Measurements from ENCODE around the gene FAAH2.
"Not testable (repeated sequence)": the region's sequence is repeated elsewhere in the genome, so short reads cannot be mapped to it uniquely, and the experiment has no call there.

Gene FAAH2, protein sequence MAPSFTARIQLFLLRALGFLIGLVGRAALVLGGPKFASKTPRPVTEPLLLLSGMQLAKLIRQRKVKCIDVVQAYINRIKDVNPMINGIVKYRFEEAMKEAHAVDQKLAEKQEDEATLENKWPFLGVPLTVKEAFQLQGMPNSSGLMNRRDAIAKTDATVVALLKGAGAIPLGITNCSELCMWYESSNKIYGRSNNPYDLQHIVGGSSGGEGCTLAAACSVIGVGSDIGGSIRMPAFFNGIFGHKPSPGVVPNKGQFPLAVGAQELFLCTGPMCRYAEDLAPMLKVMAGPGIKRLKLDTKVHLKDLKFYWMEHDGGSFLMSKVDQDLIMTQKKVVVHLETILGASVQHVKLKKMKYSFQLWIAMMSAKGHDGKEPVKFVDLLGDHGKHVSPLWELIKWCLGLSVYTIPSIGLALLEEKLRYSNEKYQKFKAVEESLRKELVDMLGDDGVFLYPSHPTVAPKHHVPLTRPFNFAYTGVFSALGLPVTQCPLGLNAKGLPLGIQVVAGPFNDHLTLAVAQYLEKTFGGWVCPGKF

DNA sequence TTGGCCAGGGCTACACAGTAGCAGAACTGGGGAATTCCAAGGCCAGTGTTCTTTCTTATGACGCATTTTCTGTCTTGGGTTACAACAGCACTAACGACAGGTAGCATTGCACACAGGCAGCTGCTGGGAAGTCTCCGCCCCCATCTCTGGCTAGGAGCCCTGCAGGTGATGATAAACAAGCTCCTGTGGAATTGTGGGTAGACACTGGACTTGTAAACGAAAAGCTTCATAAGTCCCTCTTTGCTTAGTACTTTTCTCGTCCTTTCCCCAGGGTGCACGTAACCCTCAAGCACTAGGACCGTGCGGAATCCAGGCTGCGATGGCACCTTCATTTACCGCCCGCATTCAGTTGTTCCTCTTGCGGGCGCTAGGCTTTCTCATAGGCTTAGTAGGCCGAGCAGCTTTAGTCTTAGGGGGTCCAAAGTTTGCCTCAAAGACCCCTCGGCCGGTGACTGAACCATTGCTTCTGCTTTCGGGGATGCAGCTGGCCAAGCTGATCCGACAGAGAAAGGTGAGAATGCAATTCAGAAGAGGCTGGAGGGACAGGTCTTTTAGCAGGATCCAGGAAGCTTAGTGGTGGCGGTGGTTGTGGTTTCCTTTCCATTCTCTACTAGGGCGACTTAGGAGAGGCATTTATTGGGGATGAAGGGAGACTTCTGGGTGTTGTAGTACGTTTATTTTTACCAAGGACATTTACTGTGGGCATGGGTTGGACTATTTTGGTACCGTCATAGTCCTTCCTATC, at the start of gene FAAH2:
FAAH2 (plus strand) TSS at position 200 of the 745 bp plus-strand sequence; CDS start at position 320, 120 bp downstream.
- DNase-seq (ENCODE audit: low read depth): peak; percentile 10

DNA sequence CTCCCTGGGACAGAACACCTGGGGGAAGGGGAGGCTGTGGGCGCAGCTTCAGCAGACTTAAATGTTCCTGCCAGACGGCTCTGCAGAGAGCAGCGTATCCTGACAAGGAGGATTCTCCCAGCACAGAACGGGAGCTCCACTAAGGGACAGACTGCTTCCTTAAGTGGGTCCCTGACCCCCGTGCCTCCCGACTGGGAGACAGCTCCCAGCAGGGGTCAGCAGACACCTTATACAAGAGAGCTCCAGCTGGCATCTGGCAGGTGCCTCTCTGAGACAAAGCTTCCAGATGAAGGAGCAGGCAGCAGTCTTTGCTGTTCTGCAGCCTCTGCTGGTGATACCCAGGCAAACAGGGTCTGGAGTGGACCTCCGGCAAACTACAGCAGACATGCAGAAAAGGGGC, 44.5 kb upstream of the FAAH2 start:
- DNase-seq (ENCODE audit: low read depth): no peak

DNA sequence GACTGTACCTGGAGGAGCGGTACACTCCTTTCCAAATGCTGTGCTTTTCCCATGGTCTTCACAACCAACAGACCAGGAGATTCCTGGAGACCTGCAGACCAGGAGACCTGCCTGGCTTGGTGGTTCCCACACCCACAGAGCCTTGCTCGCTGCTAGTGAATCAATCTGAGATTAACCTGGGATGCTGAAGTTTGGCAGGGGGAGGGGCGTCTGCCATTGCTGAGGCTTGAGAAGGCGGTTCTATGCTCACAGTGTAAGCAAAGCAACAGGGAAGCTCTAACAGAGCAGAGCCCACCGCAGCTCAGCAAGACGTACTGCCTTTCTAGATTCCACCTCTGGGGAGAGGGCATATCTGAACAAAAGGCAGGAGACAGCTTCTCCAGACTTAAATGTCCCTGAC, 34.5 kb upstream of the FAAH2 start:
- DNase-seq (ENCODE audit: low read depth): no peak

DNA sequence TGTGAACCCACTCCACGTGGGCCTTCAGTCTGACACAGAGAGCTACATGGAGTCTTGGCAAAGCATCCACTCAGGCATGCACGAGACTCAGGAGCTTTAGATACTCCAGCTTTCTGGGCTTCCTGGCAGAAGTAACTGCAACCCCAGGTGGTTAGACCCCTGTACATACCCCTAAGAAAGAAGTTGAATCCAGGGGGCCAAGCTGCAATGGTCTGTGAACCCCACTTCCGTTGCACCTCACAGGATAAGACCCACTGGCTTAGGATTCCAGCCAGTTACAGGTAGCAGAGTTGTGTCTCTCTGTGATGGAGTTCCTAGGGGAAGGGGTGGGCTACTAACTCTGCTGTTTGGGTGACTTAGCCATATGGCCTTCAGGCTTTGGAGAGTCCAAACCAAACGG, 21.4 kb upstream of the FAAH2 start:
- DNase-seq (ENCODE audit: low read depth): no peak

DNA sequence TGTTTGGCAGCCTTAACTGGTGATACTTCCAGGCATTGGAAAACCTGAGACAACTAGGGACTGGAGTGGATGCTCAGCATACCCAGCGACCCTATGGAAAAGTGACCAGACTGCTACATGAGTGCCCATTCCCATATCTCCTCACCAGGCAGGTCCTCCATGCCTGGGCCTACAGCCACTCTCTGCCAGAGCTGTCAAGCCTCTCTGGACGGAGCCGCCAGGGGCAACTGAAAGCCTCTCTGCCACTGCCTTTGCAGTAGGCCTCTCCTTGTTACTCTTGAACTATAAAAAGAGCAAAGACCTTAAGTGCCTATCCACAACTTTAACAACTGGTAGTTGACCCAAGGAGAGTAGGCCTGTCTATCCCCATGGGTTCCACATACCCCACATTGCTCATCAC, 20.2 kb upstream of the FAAH2 start:
- DNase-seq (ENCODE audit: low read depth): no peak

DNA sequence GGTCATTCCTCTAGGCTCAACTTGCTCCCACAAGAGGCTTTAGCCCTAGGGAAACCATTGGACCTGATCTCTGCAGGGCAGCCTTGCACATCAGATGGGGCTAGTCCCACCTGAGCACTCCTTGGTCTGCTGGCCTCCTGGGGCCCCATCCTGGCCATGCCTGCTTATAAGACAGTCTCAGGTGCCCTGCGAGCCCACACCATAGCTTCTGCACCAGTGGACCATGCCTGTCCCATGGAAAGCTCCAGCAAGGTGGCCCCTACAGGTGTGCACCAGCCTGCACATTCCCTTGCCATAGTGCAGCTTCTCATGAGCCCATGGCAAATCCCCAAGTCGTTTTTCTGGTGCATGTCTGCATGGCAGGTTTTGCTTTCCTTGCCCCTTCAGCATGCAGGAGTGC, 19.6 kb upstream of the FAAH2 start:
- no peak for DNase-seq (ENCODE audit: low read depth)

DNA sequence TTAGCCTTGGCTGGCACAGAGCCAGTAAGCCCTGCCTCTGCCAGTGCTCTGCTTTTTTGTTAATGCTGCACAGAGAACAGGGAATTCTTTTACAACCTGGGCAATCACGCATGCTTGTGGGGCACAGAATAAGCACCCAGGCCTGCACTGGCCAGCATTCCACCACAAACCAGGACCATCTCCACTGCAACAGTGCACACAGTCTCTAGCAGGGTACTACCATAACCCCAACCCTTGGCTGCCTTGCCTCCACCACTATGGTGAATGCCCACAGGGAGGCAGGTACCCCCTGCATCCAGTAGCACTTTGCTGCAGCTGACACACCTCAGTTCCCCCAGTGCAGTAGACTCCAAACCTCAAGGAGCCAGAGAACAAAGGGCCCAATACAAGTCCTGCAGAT, 19.2 kb upstream of the FAAH2 start:
- DNase-seq (ENCODE audit: low read depth): no peak

DNA sequence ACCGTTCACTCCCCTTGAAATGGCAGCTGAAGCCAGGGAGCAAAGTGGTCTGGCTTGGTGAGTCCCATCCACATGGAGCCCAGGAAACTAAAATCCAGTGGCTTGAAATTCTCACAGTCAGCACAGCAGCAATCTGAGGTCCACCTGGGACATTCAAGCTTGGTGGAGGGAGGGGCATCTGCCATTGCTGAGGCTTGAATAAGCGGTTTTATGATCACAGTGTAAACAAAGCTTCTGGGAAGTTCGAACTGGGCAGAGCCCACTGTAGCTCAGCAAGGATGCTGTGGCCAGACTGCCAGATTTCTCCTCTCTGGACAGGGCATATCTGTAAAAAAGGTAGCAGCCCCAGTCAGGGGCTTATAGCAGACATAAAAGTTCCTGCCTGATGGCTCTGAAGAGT, 15.5 kb upstream of the FAAH2 start:
- DNase-seq (ENCODE audit: low read depth): no peak

DNA sequence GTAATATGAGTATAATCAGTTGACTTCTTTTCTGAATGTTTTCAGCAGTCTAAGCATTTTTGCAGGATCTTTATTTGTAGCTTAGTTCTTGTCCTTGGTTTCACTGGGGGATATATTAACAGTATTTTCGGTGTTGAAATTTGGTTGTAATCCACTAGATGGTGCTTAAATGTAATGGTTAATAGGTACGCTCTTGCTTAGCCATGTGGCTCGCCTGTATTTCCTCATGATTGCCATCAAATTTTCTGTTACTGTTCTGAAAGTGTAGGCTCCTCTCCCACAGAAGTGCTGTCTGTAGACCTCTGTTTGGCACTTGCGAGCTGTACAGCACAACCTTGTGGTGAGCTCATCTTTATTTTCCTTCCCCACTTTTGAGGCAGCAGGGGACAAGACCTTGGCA, 3.9 kb upstream of the FAAH2 start:
- no peak for DNase-seq (ENCODE audit: low read depth)

DNA sequence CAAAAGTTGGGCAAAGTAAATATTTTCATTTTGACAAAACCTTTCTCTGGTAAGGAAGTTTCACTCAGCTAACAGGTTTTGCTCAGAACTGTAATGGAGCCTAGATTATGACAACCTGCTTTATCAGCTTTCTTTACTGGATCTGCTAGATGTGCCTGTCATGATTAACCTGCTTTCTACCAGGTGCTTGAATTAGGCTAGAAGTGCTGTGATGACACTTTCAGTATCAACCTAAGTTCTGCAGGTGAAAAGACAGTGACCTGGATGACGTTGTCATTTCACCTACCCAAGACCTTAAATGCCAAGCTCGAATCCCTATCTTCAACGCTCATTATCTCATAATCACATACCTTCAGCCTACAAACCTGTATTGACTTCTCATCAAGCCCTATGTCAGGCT, 1.5 kb upstream of the FAAH2 start:
- DNase-seq (ENCODE audit: low read depth): no peak

DNA sequence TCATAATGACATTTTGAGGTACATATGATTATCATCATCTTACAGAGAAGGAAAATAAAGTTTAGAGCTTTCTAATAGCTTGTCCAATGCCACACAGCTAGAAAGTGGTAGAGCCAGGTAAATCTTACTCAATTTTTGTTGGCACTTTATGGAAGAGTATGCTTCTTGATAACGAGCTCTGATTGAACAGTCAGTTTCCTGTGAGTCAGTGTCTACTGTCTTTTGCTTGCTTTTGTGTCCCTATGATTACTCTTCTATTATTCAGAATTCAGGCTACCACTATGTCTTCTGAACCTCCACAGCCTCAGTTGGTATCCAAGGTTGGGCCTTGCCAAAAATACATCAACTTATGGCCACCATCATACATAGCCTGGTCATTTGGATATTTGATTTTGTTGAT, 2.6 kb downstream of the FAAH2 start:
- no peak for DNase-seq (ENCODE audit: low read depth)

DNA sequence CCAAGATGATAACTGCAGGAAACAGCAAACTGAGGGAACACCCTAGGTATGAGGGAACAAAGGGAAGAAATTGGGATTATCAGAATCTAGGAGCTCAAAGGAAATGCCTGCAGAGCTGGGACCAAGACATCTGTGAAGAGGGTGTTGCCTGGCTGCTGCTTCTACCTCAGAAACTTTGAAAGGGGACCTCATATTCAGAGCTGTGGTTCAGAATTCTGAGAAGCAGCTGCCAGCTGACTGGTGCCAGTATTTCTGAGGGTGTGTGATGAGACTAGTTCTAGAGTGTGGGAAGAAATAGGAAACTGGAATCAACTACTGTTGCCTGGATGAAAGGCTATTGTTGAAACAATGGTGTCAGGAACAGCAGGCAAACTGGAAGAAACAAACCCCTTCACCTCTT, 8.5 kb downstream of the FAAH2 start:
- no peak for DNase-seq (ENCODE audit: low read depth)

DNA sequence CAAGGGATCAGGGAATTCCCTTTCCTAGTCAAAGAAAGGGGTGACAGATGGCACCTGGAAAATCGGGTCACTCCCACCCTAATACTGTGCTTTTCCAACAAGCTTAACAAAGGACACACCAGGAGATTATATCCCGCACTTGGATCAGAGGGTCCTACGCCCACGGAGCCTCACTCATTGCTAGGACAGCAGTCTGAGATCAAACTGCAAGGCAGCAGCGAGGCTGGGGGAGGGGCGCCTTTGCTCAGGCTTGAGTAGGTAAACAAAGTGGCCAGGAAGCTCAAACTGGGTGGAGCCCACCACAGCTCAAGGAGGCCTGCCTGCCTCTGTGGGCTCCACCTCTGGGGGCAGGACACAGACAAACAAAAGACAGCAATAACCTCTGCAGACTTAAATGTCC, 9.2 kb downstream of the FAAH2 start:
- DNase-seq (ENCODE audit: low read depth): not testable (repeated sequence)

DNA sequence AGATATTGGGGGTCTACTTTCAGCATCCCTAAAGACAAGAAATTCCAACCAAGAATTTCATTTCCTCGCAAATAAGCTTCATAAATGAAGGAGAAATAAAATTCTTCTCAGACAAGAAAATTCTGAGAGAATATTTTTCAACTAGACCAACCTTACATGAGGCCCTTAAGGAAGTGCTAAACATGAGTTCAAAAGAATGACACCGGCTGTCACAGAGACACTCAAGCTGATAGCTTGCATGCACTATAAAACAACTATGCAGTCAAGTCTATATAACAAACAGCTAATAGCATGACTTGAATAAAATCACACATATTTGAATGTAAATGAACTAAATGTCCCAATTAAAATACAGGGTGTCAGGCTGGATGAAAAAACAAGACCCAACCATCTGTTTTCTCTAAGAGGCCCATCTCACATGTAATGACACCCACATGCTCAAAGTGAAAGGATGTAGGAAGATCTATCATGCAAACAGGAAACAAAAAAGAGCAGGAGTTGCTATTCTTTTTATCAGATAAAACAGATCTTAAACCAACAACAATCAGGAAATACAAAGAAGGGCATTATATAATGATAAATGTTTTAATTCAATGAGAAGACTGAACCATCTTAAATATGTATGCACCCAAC, 27.2 kb downstream of the FAAH2 start:
- no peak for DNase-seq (ENCODE audit: low read depth)

DNA sequence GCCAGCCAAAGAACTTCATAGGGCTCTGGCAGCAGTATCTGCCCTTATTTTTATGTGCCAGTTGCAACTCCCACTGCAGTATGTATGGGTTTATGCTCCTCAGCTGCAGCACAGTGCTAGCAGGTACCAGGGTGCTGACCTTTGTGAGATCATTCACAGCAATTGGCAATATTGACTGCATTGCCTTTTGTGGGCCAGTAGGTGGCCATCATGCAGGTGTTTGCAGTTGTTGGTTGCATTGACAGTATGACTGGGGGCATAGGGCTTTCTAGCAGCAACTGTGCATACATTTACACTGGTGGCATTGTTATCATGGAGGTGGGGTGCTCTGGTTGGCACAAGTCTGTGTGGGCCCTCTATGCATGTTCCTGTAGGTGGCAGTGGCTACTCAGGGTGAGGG, 42.5 kb downstream of the FAAH2 start:
- DNase-seq (ENCODE audit: low read depth): no peak

DNA sequence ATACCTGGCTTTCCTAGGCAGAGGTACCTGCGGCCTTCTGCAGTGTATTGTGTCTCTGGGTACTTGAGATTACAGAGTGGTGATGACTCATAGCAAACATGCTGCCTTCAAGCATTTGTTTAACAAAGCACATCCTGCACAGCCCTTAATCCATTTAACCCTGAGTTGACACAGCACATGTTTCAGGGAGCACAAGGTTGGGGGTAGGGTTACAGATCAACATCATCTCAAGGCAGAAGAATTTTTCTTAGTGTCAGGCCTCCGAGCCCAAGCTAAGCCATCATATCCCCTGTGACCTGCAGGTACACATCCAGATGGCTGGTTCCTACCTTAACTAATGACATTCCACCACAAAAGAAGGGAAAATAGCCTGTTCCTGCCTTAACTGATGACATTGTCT, 49.3 kb downstream of the FAAH2 start:
- not testable (repeated sequence) for DNase-seq (ENCODE audit: low read depth)

DNA sequence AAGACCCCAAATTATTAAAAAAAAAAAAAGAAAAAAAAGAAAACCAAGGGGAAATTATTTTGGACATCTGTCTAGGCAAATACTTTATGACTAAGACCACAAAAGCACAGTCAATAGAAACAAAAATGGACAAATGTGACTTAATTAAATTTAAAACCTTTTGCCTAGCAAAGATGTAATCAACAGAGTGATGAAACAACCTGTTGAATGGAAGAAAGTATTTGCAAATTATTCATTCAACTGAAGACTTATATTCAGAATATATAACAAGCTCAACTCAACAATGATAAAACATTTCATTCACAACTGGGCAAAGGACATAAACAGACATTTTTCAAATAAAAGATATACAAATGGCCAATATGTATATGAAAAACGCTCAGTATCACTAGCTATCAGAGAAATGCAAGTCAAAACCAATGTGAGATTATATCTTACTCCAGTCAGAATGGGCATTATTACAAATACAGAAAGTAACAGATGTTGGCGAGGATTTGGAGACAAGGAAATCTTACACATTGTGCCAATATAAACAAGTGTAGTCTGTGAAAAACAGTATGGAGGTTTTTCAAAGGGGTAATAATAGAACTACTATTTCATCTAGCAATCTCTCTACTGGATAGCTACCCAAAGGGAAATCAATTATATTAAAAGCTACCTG, 67.1 kb downstream of the FAAH2 start:
- no peak for DNase-seq (ENCODE audit: low read depth)

DNA sequence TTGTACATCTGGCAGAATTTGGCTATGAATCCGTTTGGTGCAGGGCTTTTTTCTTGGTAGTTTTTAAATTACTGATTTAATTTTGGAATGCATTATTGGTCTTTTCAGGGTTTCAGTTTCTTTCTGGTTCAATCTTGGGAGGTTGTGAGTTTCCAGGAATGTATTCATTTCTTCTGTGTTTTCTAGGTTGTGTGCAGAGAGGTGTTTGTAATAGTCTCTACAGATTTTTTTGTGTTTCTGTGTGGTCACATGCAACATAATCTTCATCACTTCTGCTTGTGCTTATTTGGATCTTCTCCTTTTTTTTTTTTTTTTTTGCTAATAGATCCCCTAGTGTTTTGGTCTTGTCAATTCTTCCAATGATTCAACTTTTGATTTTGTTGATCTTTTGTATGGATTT, 77.6 kb downstream of the FAAH2 start:
- no peak for DNase-seq (ENCODE audit: low read depth)

DNA sequence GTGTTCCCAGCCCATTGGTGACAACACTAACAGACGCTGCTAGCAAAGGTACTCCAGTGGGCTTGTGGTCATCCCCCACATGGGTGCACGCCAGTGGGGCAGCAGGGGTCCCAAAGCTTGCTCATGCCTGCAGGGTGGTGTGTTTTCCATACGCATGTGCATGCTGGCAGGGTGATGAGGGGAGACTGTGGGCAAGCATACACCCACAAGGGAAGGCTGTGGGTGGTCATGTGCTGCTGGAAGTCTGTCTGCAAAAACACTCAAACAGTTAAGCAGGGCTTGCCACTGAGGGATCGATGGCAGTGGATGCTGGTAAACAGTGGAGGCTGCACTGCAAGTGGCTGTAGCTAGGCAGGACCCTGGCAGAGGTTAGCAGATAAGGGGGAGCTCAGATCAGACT, 79.9 kb downstream of the FAAH2 start:
- no peak for DNase-seq (ENCODE audit: low read depth)

DNA sequence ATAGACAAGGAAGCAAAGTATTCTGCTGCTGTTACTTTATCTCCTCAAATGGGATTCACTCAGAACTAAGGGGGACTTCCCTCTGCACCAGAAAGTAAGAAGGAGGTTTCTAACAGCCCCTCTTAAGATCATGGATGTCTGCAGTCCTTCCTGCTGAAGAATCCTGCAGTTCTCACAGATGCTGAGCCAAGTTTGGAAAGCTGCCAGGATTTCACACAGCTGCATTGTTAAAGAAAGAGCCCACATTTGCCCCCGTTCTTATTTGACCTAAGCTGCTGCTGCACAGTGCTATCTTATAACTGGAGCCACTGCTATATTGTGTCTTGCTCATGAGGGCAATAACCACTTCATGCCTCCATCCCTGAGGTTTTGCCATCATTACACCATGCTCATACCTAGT, 81.1 kb downstream of the FAAH2 start:
- DNase-seq (ENCODE audit: low read depth): no peak

DNA sequence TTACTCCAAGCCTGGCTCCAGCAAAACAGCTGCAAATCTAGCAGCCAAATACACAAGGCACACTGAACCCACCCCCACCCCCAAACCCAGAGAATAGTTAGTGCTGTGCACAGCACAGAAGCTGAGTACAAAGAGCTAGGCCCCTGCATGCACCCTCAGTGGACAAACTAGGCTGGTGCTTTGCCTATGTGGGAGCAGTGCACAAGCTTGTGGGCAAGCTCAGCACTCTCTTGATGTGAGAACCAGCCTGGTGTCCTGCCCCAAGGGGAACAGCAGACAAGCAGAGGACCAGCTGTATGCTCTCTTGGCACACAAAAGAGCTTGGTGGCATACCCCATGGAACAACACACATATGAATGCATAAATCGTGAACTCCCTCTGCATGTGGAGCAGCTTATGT, 81.7 kb downstream of the FAAH2 start:
- no peak for DNase-seq (ENCODE audit: low read depth)

DNA sequence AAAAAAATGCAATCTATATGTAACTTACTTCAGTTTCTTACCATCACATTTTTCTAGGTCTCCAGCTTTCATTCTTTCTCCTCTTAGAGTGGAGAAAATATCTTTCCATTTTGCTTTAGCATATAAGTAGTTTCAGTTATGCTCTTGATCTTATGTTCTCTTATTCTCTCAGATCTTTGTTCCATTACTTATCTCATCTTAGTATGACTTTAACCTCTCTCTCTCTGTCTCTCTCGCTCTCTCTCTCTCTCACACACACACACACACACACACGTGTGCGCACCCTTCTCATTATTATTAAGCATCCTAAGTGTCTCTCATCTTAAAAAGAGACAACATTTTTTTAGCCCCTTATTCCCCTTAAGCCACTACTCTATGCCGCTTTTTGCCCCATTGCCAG, 92.8 kb downstream of the FAAH2 start:
- no peak for DNase-seq (ENCODE audit: low read depth)

All from stimulated activated CD8-positive, alpha-beta memory T cell treated with anti-CD3 and anti-CD28 coated beads, Interleukin-15, amount 100 ng/mL, for 1 hour (primary cell).